GM21528 (cell line): ENCODE measurements around the gene QKI.
A peak's percentile ranks its signal among the peaks of the same experiment; 100 is the strongest.
"Not testable (repeated sequence)": the region's sequence is repeated elsewhere in the genome, so short reads cannot be mapped to it uniquely, and the experiment has no call there.

Experiments used
- ATAC-seq: cut with Tn5 transposase; IDR thresholded peaks from one replicate; pipeline ENCODE4 v1.9.1; 2021; ENCODE audit warnings: mild to moderate bottlenecking, moderate library complexity; ENCODE audit not compliant: unreplicated experiment, low FRiP score

The QKI gene

GRCh38 chr6:163413345-163414116 lies 987 bp upstream of the QKI start:
- ATAC-seq = peak; percentile 54

DNA sequence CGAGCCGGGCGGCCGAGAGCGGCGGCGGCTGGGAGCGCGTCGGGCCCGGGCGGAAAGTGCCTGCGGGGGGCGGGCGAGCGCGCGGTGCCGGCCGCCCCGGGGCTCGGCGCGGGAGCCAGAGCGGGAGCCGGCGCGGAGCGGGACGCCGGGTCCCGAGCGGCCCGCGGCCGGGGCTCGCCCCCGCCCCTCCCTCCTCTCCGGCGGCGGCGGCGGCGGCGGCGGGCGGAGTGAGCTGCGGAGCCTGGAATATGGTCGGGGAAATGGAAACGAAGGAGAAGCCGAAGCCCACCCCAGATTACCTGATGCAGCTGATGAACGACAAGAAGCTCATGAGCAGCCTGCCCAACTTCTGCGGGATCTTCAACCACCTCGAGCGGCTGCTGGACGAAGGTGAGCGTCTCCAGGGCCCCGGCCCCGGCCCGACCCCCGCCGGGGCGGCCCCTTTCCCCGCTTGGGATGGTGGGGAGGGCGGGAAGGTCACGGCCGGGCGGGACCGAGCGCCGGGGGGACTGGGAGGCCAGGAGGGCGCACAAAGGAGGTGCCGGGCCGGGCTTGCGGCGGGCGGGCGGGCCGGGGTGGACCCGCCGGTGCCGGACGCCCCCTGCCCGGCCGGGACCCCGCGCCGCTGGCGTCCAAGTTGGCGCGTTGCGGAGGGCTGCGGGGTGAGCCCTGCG lies 565 bp downstream of the QKI start:
- peak; percentile 1 for ATAC-seq

DNA sequence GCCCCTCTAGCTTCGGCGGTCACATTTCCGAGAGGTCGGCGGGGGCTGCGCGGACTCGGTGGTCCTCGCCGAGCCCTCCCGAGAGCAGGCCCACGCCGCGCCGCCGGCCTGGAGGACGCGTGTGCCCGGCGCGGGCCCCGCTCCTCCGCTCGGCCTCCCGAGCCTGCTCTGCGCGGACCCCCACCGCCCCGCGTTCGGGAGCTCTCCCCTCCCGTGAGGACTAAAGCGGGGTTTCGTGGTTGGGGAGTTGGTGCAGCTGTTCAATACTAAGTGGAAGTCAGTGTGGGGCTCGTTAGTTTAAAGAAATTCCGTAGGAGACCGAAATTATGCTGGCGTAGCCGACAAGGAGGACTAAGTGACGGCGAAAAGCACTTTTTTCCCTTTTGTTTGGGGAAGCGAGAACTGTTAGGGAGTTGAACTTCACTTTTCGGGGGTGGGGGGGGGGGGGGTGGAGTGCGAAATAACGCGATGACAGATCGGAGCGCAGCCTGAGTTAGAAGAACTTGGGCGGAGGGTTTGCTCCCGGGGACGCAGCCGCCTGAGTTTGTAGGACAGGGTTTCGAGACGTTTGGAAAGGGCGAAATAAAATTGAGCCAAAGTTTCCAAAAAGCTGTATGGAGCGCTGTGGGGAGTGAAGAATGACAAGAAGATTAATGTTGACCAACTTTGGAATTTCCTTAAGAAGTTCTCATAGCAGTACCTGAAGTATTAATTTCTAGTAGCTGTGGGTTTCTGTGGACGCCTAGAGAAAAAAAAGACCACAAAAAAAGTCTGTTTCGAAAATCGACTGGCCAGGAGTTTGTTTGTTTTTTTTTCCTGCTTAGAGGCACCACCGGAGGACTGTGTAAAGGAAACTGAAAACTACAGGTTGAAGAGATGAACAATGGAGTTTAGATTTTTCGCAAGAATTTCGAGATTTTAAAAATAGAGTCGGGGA lies 1.4 kb downstream of the QKI start:
- peak; percentile 4 for ATAC-seq

GRCh38 chr6:163416557-163417253 lies 2.2 kb downstream of the QKI start:
- no peak for ATAC-seq

GRCh38 chr6:163417595-163417994 lies 3.1 kb downstream of the QKI start:
- ATAC-seq = no peak

DNA sequence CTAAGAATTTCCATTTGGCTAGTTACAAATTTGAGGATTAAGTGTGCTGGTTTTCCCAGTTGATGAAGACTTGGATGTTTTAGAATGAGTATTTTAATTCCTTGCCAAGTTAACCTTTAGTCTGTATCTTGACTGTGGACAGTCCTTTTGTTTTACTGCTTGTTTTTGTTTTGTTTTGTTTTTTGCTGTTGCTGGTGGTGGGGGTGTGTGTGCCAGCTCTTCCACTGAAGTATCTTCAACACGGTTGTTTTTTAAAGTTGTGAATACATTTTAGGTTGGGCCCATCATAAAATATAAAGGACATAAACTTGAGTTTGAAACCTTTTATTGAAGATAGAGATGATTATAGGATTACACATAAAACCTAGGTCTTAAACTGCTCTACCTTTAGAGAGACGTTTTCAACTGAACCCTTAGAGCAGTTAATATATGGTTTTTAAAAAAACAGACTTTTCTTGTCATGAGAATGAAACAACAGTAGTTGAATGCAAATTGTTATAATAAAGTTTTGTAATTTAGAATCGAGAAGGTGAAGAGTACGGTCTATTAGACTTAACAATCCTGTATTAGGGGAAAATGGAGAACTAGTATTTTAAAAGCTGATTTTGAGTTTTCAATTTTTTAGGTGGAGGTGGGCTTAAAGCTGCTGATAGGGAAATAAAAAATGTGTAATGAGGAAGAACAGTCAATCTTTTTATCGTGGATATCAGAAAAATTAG lies 4.0 kb downstream of the QKI start:
- no peak for ATAC-seq

- ATAC-seq = no peak
Observed at GRCh38 chr6:163419413-163420288, 5.1 kb downstream of the QKI start.

DNA sequence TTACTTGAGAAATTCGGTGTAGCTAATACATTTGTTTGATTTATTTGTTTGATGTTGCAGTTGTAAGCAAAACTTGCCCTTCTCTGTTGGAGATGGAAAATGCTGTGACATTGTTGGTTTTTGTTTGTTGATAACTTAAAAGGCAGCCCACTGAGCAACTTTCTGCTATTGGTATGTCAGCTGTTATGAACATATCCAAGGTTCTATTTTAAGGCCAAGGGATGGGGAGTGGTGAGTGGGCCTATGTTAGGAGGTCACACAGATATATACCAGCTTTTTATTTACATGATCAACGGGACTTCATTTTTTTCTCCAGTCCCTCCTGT lies 5.7 kb downstream of the QKI start:
- no peak for ATAC-seq

DNA sequence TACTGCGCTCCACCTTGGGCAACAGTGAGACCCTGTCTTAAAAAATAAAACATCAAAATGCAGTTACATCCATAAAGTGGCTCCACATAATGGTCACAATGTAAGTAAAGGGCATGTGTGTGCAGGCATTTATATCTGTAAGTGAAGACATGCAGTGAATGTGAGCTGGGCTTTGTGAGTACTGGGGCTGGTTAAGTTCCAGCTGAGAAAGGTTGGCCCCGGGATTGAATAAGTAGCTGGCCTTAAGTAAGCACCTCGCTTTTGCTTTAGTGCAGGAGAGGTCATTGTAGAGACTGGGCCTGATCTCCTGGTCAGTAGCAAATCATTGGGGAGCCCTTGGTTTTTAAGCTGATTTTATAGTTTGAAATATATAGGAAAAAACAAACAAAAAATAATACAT lies 8.0 kb downstream of the QKI start:
- no peak for ATAC-seq

- ATAC-seq = no peak
Observed at GRCh38 chr6:163423696-163424095, 9.2 kb downstream of the QKI start.

DNA sequence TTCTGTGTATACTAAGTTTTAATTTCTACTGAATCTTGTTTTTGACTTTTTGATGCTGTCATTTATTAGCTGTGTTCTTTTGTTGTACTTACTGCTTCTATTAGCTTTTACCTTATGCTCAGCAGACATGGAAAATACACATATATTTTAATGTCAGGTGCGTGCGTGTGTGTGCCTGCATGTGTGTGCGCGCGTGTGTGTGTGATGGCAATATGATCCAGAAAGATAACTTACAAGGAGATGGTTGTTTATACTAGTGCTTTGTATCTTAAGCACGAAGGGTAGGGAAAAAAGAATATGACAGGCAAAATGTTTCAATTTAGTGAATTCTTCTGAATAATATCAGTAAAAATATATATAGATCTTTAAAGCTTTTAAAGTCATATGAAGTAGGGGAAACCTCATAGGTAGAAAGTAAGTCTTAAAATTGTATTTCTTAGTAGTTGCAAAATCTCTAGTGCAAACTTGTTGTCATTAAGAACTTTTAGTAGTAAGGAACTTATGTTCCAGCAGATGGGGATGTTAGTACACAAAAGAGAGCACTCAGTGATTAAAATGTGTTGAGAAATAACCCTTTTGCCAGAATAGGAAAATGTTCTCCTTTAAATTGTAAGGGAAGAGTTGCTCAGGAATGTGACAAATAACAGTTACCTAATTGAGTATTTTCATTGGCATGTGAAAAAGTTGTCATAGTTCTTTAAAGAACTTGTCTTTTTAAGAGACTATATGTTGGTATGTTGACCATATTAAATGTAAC lies 13.2 kb downstream of the QKI start:
- ATAC-seq = no peak

DNA sequence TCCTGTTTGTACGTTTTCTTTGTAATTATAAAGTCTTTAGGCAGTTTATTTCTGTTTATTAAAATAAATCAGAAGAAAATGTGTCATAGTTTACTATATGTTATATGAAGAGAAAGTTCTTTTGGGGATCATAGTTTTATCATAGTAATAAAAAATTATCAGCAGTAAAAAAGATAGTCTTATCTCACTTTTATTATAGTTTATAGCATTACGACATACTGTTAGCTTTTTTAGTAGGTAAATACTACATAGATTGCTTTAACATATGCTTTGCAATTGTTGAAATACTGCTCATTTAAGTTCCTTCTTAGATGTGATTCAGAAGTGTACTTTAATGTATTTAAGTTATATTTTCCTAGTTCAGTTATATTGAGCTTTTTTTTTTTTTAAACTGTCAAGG lies 13.9 kb downstream of the QKI start:
- no peak for ATAC-seq

GRCh38 chr6:163429858-163430448 lies 15.4 kb downstream of the QKI start:
- ATAC-seq = no peak

- ATAC-seq = no peak
Observed at GRCh38 chr6:163432300-163432699, 17.8 kb downstream of the QKI start.

- not testable (repeated sequence) for ATAC-seq
Observed at GRCh38 chr6:163433486-163433885, 19.0 kb downstream of the QKI start.

- ATAC-seq = no peak
Observed at GRCh38 chr6:163435023-163435422, 20.5 kb downstream of the QKI start.

DNA sequence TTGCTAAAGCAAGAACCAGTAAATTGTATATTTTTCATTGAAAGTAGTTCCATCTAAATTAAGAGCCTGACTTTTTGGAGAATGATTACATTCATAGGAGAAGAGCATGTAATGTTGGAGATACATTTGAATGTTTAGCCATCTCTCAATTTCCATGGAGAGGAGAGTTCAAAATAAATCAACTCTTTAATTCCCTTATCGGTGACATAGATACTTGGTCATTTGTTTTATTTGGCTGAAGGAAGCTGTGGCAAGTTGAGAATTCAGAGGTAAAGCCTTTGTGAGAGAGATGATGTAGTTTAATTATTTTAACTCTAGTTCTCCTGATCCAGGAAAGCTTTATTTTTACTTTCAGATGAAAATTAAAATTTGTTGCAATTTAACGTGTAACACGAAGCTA lies 22.3 kb downstream of the QKI start:
- no peak for ATAC-seq

DNA sequence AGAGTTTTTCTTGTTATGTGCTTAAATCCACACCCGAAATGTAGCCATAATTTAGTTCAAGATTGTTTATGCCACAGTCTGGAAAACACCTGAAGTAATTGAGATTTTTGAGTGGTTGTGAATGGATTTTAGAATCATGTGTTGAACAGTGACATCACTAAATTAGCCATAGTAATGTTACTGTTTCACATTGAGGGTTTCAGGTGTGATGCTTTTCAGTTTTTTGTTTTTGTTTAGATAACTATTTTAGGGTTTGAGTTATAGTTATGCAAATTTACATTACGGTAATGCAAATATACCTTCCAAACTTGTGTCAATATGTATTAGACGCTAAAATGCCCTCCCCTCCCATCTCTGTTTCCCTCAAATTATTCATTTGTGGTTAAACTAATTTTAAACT lies 22.9 kb downstream of the QKI start:
- no peak for ATAC-seq
